ENCODE results near the gene SMPDL3A.

GRCh38 chr6:122799140-122799745 lies 10.2 kb downstream of the SMPDL3A start:
- TF ChIP-seq POLR2AphosphoS5 (IDR thresholded peaks at IDR 0.05; ENCODE audit: low read depth, low read length), result no peak
- no peak for TF ChIP-seq TAF1 (IDR thresholded peaks at IDR 0.05; ENCODE audit: low read depth, low read length)
- no peak for TF ChIP-seq POLR2A (IDR thresholded peaks at IDR 0.05; ENCODE audit: low read depth, low read length)
- TF ChIP-seq POU2F2 (IDR thresholded peaks at IDR 0.05; ENCODE audit: low read depth, low read length), result no peak
